ENCODE data around the gene ELAC2.

ELAC2 gene

DNA sequence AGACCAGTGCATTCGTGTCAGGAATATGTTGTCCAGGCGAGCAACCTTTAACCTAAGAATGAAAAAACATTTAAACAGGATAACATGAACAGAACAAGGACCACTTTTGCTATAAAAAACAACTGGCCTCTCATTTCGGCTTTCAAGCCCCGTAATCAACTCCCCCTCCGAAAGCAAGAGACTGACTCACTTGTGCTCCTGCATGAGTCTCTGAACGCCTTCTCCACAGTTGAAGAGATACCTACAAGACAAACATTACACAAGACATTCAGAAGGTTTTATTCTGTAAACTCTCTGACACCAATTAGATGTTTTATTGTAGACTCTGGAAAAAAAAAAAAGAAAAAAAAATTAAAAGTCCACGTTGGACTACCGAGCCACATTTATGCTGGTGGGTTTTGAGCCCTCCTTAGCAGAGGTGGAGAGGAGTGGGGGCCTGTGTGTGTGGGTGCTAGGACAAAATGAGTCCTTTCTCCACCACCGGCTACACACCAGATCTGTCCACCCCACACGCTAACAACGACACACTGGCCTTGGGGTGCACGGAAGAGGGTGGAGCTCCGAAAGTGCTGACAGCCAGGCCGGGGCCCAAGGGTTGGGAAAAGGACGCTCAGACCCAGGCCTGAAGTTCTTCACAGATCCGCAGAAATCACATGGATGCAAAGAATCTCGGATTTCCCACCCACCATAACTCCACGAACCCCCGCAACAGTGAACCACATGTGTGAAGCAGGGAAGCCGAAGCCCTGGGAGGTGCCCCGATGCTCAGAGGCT is 759 bp downstream of the ELAC2 start:
- no peak for DNase-seq

DNA sequence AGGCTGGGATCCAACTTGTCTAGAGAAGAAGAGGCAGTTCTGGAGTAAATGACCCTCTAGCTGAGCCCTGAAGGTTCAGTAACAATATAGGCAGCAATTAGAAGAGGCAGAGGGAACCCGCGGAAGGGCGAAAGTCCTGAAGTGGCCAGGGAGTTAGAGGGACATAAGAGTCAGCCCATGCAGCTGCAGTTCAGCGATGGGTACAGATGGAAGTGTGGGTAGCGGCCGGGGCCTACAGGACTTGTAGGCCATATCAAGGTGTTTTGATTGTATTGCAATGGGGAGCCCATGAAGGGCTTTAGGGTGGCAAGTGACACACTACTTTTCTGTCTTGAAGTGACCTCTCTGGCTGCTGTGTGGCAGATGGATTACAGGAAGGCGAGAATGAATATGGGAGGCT is 3.0 kb downstream of the ELAC2 start:
- DNase-seq = no peak

DNA sequence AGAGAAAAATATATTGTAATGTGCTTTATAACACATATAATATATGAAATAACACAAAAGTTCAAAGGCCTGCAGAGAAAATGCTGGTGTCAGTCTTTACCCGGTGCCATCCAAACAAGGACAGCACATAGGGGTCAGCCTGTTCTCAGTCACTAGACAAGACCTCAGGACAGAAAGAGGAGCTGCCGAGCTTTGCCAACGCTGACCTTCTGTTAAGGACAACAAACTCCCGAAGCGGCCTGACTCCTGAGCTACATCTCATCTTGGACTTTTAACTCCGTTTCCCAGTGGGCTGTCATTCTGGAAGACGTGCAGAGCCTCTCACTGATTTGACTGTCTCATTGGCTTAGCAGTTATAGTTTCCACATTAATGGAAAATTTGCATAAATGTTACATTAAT is 6.9 kb downstream of the ELAC2 start:
- DNase-seq = no peak

- DNase-seq = no peak
These were observed 9.4 kb downstream of the ELAC2 start for GRCh38 chr17:13008461-13008860.

- DNase-seq = no peak
These were observed 12.3 kb downstream of the ELAC2 start for GRCh38 chr17:13005530-13005929.

DNA sequence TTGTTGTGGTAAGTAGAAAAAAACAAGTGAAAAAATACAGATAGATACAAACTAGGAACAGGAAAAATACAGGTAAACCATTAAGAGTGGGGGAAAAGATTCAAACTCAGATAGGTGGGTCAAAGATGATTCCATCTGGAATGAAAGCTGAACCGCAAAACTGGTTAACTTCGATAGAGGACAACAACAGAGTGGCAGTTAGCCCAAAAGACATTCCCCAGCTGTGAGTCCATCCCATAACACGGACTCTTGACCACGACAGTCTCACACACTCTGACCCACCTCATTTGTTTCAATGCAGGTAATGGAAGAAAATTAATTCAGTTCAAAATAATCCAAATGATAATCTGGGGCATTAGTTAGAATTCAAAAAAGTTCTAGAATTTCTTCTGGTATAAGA is 13.5 kb downstream of the ELAC2 start:
- no peak for DNase-seq

GRCh38 chr17:13003927-13004326 is 13.9 kb downstream of the ELAC2 start:
- no peak for DNase-seq

DNA sequence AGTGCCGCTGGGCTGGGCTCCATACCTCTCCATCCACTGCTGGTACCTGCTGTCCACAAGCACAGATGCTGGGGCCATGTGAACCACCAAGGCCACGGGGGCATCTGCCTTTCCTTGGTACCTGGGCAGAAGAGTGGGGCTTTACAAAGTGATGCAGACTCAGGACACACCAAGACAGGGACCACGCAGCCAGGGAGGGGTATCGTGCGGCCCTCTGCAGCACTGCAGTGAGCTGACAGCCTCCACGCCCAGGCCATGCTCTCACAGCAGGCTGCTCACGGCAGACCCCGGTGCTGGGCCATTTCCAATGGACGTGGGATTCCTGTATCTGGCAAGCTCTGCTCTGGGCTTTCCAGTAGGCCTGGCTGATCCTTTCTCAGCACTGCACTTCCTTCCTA is 14.4 kb downstream of the ELAC2 start:
- DNase-seq = no peak

GRCh38 chr17:13002761-13003453 is 14.9 kb downstream of the ELAC2 start:
- DNase-seq = peak; percentile 43

GRCh38 chr17:13001991-13002615 is 15.7 kb downstream of the ELAC2 start:
- no peak for DNase-seq

- no peak for DNase-seq
These were observed 17.3 kb downstream of the ELAC2 start for GRCh38 chr17:13000561-13000960.

GRCh38 chr17:12998874-12999273 is 19.0 kb downstream of the ELAC2 start:
- DNase-seq = no peak

- DNase-seq = no peak
These were observed 19.4 kb downstream of the ELAC2 start for GRCh38 chr17:12998461-12998860.

DNA sequence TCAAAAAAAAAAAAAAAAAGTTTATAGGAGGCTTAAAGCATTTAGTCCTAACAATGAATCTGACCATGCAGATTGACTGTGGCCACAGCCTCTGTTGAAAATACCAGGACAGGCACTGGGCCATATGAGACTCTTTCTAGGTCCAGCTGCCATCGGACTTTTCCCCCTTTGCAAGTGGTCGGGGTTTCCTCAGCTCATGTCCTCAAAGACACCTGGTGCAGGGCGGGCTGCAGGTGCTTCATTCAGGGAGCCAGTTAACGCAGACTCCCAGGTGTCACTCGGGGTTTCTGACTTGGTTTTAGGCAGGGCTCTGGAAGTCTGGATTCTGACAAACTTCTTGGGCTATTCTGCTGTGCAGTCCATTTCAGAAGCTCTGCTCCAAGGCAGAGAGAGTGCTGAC is 20.9 kb downstream of the ELAC2 start:
- no peak for DNase-seq

DNA sequence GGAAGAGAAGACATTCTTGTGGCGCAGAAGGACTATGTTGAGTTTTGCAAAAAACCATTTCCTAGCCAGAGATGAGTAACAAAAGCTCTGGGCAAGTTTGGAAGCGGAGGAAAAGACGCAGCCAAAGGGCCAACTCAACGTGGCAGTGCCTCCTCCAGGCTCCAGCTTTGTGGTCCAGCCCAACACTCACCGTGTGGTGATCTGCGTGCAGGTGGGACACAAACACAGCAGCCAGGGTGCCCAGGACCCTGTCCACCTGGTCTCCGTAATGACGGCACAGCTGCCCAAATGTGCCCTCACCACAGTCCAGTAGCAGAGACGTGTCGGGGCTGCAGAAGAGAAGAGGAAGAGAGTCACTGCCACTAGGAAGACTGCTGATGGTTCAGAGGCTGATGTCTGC is 21.5 kb downstream of the ELAC2 start:
- DNase-seq = no peak

DNA sequence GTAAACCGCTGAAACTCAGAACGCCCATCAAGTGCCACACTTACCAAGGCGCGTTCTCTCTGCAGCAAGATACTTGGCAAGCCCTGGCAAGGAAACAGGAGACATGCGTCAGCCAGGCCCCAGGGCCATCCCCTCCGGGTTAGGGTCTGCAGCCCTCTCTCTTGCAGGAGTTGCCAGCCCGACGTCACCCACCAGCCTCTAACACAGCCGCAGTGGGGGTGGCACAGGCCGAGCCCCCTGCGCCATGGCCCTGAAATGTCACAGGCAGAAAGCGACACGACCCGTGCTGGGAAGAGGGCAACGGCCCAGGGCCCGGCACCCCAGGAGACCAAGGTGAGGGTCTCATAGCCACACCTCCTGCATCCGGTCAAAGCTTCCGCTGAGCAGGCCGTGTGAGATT is 21.9 kb downstream of the ELAC2 start:
- DNase-seq = no peak

DNA sequence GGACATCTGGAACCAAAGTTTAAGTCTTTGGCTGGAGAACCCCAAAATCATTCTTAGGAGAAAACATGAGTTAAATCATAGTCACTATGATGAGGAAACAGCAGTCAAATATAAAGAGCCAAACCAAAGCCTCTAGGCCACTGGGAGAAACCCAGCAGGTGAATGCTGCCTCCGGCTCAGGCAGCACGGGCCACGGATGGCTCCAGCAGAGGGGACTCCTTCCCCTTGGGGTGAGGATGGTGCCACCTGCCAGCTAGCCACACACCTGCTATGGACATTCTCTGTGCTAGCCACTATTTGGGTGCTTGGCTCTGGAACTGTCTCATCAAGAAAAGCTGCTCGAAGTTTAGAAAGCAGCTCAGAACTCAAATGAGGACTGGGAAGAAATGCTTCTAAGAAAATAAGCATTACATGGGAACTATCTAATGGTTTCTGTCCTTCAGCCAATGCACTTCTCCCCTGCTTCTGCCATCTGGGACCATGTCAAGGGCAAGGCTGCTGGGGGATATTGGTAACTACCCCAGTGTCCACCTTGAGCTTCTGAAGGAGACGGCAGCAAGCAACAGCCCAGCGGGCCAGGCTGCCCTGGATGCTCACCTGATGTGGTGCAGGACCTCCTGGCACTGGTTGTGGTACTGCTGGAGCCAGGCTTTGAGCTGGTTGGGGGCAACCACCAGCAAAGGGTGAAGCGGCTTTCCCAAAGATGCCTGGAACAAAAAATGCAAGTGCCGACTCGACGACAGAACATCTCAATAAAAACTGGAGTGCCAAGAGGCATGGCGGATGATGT is 22.5 kb downstream of the ELAC2 start:
- no peak for DNase-seq

- no peak for DNase-seq
These were observed 23.3 kb downstream of the ELAC2 start for GRCh38 chr17:12994341-12995074.

DNA sequence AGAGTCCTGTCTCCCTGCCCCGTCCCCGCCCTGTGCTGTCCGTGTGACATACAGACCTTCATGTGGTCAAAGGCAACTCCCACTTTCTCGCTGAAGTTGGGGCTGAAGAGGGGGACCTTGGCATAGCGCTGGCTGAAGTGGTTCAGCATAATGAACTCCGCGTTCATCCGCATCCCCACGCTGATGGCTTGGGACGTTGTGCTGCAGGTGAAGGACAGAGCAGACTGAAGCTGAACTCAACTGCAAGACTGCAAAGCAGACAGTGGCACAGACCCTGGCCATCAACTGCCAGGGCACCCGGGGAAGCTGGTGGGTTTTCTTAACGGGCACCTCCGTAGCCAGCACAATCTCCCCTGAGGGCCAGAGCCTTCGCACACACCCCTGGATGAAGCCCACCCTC is 24.2 kb downstream of the ELAC2 start:
- no peak for DNase-seq

GRCh38 chr17:12992676-12993075 is 25.2 kb downstream of the ELAC2 start:
- DNase-seq = no peak

DNA sequence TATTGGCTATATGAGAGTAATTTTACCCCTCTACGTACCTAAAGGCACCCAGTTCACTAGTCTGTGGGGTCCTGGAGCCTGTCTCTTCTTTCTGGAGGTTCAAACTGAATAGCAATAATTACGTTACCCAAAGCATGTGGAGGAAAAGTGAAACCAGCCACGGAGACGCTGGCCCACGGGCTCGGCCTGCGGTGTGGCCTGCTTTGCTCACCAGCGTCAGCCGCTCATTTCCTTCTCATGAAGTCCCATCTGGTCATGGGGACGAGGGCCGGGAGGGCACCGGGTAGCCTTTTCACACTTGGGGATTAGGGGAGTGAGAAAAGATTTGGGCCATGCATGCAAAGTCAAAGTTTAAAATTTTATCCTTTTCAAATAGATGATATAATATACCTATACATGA is 26.9 kb downstream of the ELAC2 start:
- DNase-seq = no peak

DNA sequence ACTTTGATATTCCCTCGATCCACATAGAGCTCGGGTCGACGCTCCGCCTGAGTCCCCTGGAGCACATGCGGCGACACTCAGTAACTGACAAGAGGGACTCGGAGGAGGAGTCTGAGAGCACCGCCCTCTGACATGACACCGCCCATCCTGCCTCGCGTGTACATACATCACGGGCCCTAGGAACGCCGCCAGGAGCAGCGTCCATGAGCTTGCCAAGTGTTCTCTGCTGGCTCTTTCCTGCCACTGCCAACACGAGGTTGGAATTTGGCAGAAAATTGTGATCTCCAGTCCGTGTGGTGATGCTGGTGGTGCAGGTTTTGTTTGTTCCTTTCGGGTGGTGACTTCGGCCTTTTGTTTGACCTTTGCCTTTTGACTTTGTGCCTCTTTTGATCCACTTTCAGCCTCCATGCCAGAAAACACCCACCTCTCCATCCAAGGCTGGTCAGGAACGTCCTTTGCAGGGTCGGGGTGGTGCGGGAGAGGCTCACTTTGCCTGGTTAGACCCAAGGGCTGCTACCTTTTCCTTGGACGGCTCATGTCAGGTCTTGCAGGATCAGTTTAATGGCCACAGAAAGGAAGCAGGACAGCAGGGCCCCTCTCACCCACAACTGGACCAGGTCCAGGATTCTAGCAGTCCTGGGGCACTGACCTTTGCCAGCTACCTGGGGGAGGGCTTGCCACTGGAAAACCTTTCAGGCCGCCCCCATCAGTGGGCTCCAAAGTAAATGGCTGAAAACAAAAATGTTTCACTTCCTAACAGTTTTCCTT is 27.6 kb downstream of the ELAC2 start:
- no peak for DNase-seq

All from CD4-positive, alpha-beta T cell treated with Interleukin-10 for 1 hour (primary cell).